GM23338 (cell line): Measurements from ENCODE around the gene ALDH9A1.

ENCODE experiments used
- CREB1 ChIP-seq: fragments of 250-450 bp; sonication (Bioruptor Pico); IDR thresholded peaks from 2 replicates; pipeline ENCODE4 v1.5.0; 2020; ENCODE audit warnings: low read depth, mild to moderate bottlenecking, moderate library complexity
- CTCF ChIP-seq, 2 experiments: fragments of 200-600 bp in 1 of 2; sonication (generic) in 1 of 2; conservative IDR thresholded peaks; 2 replicates each; pipeline versions ENCODE4 v1.5.1 to v1.6.1; 2016 to 2017; ENCODE audit warnings: antibody characterized with exemption in 2 of 2, low read depth in 2 of 2, mild to moderate bottlenecking in 2 of 2, moderate library complexity in 1 of 2
- ETS1 ChIP-seq: IDR thresholded peaks from 2 replicates; pipeline ENCODE4 v1.6.1; 2016; ENCODE audit warnings: antibody characterized with exemption
- EZH2 ChIP-seq: fragments of 200-600 bp; sonication (generic); IDR thresholded peaks from one replicate; pipeline ENCODE4 v1.8.0; 2017; ENCODE audit warnings: antibody characterized with exemption, mild to moderate bottlenecking, low read depth; ENCODE audit not compliant: unreplicated experiment
- EZH2phosphoT487 ChIP-seq: fragments of 200-600 bp; sonication (generic); IDR thresholded peaks from one replicate; pipeline ENCODE4 v1.8.1; 2018; ENCODE audit warnings: antibody characterized with exemption; ENCODE audit not compliant: unreplicated experiment
- JUNB ChIP-seq: IDR thresholded peaks from one replicate; pipeline ENCODE4 v1.6.1; 2016; ENCODE audit warnings: antibody characterized with exemption; ENCODE audit not compliant: unreplicated experiment
- NANOG ChIP-seq: IDR thresholded peaks from 2 replicates; pipeline ENCODE4 v1.6.1; 2016; ENCODE audit warnings: antibody characterized with exemption, borderline replicate concordance
- POLR2AphosphoS5 ChIP-seq: IDR thresholded peaks from 2 replicates; pipeline ENCODE4 v1.6.1; 2016; ENCODE audit warnings: antibody characterized with exemption, low read depth
- STAT1 ChIP-seq: IDR thresholded peaks from one replicate; pipeline ENCODE4 v1.6.1; 2016; ENCODE audit warnings: antibody characterized with exemption; ENCODE audit not compliant: unreplicated experiment
- TF ChIP-seq, protein P1 (sequence below): IDR thresholded peaks from one replicate; pipeline ENCODE4 v1.6.1; 2018; ENCODE audit warnings: antibody characterized with exemption; ENCODE audit not compliant: unreplicated experiment

- TF ChIP-seq EZH2: no peak
- TF ChIP-seq POLR2AphosphoS5: no peak
- no peak for TF ChIP-seq CTCF (conservative IDR thresholded peaks at IDR 0.05; ENCODE audit: low read depth in 2 of 2)
- TF ChIP-seq, protein P1, sequence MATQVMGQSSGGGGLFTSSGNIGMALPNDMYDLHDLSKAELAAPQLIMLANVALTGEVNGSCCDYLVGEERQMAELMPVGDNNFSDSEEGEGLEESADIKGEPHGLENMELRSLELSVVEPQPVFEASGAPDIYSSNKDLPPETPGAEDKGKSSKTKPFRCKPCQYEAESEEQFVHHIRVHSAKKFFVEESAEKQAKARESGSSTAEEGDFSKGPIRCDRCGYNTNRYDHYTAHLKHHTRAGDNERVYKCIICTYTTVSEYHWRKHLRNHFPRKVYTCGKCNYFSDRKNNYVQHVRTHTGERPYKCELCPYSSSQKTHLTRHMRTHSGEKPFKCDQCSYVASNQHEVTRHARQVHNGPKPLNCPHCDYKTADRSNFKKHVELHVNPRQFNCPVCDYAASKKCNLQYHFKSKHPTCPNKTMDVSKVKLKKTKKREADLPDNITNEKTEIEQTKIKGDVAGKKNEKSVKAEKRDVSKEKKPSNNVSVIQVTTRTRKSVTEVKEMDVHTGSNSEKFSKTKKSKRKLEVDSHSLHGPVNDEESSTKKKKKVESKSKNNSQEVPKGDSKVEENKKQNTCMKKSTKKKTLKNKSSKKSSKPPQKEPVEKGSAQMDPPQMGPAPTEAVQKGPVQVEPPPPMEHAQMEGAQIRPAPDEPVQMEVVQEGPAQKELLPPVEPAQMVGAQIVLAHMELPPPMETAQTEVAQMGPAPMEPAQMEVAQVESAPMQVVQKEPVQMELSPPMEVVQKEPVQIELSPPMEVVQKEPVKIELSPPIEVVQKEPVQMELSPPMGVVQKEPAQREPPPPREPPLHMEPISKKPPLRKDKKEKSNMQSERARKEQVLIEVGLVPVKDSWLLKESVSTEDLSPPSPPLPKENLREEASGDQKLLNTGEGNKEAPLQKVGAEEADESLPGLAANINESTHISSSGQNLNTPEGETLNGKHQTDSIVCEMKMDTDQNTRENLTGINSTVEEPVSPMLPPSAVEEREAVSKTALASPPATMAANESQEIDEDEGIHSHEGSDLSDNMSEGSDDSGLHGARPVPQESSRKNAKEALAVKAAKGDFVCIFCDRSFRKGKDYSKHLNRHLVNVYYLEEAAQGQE: no peak
- no peak for TF ChIP-seq CREB1 (CRISPR knock-in tag)
- TF ChIP-seq EZH2phosphoT487: no peak
- no peak for TF ChIP-seq JUNB
- no peak for TF ChIP-seq STAT1
- no peak for TF ChIP-seq ETS1
- TF ChIP-seq NANOG: no peak
These were observed 66.8 kb downstream of the ALDH9A1 start for GRCh38 chr1:165631342-165632151.
